Astrocyte of the cerebellum (primary cell): ENCODE measurements around the gene TXNDC2.
"Not testable (repeated sequence)": the region's sequence is repeated elsewhere in the genome, so short reads cannot be mapped to it uniquely, and the experiment has no call there.

ENCODE experiments used
- DNase-seq: peaks from one replicate; pipeline ENCODE4 v3.0.0-alpha.2; 2011; ENCODE audit warnings: low read depth
- H3K4me3 ChIP-seq: 2 replicates; pipeline ENCODE4 v1.5.1; 2011; ENCODE audit warnings: mild to moderate bottlenecking, low read depth, low read length, moderate library complexity
- CTCF ChIP-seq: IDR thresholded peaks from 2 replicates; pipeline ENCODE4 v1.5.1; 2012; ENCODE audit warnings: low read length, low read depth, moderate library complexity, mild to moderate bottlenecking; ENCODE audit errors: missing control alignments
- in situ Hi-C: cut with HindIII; loops from 2 replicates; pipeline ENCODE4 v1.10.0; 2017; ENCODE audit warnings: low sequenced_read_pairs

Gene TXNDC2

GRCh38 chr18:9852266-9853081 is 33.3 kb upstream of the TXNDC2 start:
- DNase-seq = no peak
- in situ Hi-C loops = no loop called here
- no peak for TF ChIP-seq CTCF
- no peak overlapping the region for H3K4me3 ChIP-seq

DNA sequence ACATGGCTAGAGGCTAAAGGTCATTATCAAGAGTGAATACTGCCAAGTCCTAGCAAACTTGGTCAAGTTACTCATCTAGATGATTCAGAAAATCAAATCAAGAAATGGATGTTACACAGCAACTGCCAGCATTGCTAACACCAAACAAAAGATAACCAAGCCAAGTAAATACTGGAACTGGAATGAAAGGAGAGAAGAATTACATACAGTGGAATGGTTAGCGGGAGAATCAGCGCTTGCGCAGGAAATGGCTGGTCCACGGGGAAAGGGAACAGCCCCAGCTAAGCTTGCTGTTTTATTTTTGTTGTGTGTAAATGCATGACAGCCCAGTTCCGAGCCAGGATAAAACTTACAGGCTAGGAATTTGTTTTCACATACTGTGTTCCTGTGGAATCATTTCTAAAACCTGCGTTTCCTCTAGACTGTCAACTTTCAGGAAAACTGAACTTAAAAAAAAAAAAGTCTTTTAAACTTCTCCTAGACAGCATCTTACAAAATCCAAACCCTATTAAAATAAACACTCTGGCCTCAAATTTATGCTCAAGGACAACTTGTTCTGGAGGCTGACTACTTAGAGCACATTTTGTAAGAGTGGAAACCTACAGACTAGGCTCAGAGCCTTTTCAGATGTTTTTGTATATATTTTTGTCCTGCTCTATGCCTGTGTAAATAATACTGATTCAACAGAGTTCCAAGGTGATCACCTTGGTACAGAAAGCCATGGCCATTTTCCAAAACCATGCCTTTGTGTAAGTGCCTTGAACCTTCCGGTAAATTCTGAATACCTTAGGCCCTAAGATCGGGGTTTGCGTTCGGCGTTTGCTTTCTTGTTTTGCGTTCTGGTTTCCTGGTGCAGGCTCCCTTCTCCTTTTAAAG is 30.7 kb upstream of the TXNDC2 start:
- in situ Hi-C loops = no loop called here
- no peak for TF ChIP-seq CTCF
- no peak overlapping the region for H3K4me3 ChIP-seq
- no peak for DNase-seq

- H3K4me3 ChIP-seq = no peak overlapping the region
- in situ Hi-C loops = no loop called here
- peak; percentile 69 for DNase-seq
- TF ChIP-seq CTCF = no peak
These were observed 30.1 kb upstream of the TXNDC2 start for GRCh38 chr18:9855681-9856080.

GRCh38 chr18:9856092-9856491 is 29.7 kb upstream of the TXNDC2 start:
- no peak overlapping the region for H3K4me3 ChIP-seq
- no peak for TF ChIP-seq CTCF
- in situ Hi-C loops = no loop called here
- no peak for DNase-seq

- in situ Hi-C loops, H3K4me3 ChIP-seq, DNase-seq: not testable (repeated sequence)
These were observed 28.2 kb upstream of the TXNDC2 start for GRCh38 chr18:9857479-9857998.

DNA sequence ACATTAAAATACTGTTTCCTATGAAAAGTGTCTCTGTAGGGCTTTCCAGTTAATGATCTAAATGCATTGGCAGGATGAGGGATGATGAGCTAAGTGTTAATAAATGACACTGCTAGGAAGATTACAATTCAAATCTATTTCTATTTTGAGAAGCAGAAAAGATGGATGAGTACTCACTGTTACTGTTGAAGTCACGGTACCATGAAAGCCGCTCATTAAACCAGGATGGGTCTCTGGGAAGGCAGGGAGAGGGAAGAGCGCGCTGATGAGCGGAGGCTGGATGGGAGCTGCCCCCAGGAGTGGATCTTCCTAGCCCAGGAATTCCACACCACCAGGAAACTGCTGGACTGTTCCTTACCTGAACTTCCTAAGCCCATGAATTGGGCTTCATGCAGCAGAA is 27.1 kb upstream of the TXNDC2 start:
- TF ChIP-seq CTCF = no peak
- in situ Hi-C loops = no loop called here
- H3K4me3 ChIP-seq = no peak overlapping the region
- DNase-seq = no peak
